GM20000 (cell line): ENCODE results near the gene GPR153.
A peak's percentile ranks its signal among the peaks of the same experiment; 100 is the strongest.

Source experiments
- DNase-seq: peaks from one replicate; pipeline ENCODE4 v3.0.0; 2012; ENCODE audit warnings: low spot score
- CTCF ChIP-seq: IDR thresholded peaks from 2 replicates; pipeline ENCODE4 v1.5.1; 2012; ENCODE audit warnings: mild to moderate bottlenecking, control low read depth; ENCODE audit errors: extremely low read depth, missing control alignments

GPR153 gene

DNA sequence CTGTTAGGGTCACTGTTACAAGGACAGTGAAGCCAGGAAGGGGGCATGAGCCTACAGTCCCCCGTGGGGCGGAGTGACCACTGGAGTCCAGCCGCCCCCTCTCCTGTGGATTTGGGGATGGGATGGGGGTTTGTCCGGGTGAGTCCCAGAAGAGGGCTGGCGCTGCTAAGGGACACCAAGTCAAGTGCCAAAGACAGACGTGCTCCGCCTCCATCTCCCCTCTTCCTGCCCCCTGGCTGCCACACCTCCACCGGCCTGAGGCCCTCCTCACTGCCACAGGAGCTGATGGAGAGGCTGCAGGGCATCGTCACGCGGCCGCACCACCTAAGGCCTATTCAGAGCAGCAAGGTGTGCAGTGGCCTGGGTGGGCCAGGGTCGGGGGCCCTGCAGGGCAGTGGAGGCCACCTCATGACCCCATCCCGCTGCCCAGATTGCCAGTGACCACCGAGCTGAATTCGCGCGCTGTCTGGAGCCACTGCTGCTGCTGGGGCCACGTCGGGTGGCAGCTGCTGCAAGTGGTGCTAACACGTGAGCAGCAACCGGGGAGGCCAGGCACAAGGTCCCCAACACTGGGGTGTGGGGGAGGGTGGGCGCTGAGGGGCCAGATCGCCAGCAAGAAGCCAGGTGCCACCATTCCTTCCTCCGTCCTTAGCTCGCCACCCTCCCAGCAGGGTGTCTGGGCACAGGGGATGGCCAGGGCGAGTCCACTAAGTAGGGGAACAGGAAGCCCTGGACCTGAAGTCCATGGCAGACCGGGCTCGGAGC is 50.1 kb downstream of the GPR153 start:
- no peak for TF ChIP-seq CTCF
- DNase-seq, result no peak

DNA sequence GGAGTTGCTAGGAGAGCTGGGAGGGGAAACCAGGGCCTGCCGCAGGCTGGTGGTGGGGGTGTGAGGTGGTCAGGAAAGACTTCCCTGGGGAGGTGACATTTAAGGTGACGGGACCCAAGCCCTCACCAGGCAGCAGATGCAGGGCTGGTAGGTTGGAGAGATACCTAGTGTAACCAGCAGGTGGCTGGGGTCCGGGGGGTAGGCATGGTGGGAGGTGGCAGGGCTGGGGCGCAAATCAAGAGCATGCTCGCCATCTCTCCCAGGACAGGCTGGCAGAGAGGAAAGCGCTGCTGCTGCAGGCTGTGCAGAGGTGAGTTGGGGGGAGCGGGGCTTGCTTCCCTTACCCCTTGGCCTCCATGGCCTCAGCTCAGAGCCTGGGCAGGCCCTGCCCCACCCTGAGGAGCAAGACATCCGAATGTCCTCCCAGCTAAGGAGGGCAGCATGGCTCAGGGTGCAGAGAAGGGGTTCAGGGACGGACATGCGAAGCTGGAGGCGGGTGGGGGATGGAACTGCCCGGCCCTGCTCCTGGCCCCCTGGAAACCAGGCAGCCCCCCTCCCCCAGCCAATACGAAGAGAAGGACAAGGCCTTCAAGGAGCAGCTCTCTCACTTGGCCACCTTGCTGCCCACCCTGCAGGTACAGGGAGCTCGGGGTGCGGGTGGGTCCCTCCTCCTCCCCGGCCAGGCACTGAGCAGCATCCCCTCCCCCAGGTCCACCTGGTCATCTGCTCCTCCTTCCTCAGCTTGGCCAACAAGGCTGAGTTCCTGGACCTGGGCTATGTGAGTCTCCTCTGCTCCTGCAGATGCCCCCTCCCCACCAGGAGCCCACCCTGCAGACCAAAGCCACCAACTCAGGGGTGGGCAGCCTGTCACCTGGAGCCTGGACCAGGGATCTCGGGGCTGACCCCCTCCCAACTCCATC is 51.0 kb downstream of the GPR153 start:
- TF ChIP-seq CTCF, result no peak

GRCh38 chr1:6208723-6209660 is 51.9 kb downstream of the GPR153 start:
- peak; percentile 64 for TF ChIP-seq CTCF
- peak; percentile 80 for DNase-seq

More for the DNA sequence above, 51.0 kb downstream of the GPR153 start:
- peak; percentile 34 for DNase-seq

GRCh38 chr1:6207921-6208320 is 53.0 kb downstream of the GPR153 start:
- no peak for DNase-seq
- no peak for TF ChIP-seq CTCF

GRCh38 chr1:6207075-6207885 is 53.6 kb downstream of the GPR153 start:
- TF ChIP-seq CTCF, result no peak
- DNase-seq, result no peak

DNA sequence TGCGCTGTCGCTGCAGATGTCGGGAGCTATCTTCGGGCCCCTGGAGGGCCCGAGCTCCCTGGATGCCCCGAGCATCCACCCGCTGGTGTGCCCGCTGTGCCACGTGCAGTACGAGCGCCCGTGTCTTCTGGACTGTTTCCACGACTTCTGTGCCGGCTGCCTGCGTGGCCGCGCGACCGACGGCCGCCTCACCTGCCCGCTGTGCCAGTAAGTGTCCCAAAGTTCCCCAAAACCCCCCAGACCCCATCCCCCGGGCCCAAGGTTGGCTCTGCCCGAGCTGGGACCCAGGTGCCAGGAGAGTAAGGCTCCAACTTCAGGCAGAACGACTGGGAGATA is 54.4 kb downstream of the GPR153 start:
- TF ChIP-seq CTCF, result no peak
- no peak for DNase-seq
